Stimulated activated CD8-positive, alpha-beta memory T cell treated with anti-CD3 and anti-CD28 coated beads, Interleukin-4, amount 100 ng/mL, for 4 hours (primary cell): ENCODE results near the gene MON1A.

ENCODE experiments used
- DNase-seq, 2 donors: peaks; one replicate each; pipeline ENCODE4 v3.0.0-alpha.2; 2020; ENCODE audit warnings: low read depth in 2 of 2, low spot score in 1 of 2

The MON1A gene

DNA sequence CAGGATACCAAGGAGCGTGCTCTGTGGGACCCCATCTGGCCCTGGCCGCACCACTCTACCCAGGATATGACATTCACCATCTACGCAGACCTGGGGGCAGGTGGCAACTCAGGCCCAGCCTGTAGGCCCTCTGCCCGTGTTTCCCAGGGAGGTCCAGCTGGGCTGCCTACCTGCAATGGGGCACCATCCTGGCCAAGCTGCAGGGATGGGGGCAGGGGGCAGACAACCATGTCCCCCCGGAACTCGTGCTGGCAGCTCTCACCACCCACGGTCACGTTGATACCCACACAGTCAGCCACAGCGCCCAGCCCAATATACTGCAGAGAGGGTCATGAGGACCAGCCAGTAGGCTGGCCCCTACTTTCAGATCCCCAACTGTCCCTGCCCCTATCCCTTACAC, 33.8 kb downstream of the MON1A start:
- DNase-seq, result no peak

DNA sequence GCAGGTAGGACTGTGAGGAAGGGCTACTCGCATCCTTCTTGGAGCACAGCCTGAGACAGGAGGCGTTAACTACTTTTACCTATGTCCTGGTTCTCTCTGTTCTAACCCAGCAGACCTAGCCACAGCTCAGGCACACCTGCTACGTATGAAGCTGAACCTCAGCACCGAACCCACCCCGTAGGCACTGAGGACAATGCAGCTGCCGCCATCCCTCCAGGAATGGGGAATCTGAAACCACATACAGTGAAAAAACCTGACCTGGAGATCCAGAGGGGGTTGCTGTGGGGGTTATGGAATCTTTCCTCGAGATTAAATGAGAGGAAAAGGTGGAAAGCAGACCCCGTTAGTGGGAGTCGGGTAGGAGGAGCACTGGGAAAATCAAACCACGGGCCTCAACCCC, 40.3 kb downstream of the MON1A start:
- no peak for DNase-seq

DNA sequence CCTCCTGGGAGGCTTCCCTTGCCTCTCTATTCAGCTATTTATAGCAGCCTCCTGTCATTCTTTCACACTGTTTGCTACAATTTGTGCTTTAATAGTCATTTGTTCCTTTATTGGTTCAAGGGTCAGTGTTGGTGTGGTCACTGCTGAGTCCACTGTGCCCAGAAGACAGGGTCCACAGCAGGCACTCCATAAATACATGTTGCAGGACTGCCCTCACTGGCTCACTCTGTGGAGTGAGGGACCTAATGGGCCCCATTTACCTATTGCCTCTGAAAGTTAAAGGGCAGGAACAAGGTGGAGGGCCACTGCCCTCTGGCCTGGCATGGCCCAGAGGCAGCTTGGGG, 42.7 kb downstream of the MON1A start:
- no peak for DNase-seq

DNA sequence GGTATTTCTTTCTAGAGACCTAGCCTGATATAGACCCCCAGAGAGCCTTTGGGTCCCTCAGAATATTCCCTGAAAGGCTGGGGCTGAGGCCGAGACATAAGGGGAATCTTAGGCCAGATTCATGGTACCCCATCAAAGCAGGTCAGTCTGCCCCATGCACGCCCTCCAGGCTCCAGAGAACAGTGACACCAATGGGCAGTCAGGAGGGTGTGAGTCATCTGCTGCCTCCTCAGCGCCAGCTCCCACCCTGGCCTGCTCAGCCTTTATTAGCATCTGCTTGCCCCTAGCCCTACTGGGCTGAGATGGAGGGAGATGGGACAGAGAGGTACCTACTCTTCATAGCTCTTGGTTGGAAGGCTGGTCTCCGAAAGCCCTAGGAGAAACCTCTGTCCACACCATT, 45.6 kb downstream of the MON1A start:
- DNase-seq, result no peak

DNA sequence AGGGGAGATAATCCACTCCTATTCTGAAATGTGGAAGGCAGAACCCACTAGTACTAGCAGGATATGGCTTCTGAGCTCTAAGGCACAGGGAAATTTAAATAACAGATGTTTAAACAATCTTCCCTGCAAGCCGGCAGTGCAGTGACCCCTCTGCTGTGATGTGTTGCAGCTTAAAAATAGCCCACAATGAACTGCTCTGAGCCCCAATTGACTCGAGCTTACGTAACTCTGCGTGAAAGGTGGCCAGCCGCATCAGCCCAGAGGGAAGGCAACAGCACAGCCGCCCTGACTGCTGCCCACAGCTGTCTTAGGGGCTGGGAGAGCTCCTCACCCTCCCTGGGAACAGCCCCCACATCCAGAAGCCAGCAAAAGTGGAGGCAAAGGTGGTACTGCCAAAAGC, 47.4 kb downstream of the MON1A start:
- no peak for DNase-seq

DNA sequence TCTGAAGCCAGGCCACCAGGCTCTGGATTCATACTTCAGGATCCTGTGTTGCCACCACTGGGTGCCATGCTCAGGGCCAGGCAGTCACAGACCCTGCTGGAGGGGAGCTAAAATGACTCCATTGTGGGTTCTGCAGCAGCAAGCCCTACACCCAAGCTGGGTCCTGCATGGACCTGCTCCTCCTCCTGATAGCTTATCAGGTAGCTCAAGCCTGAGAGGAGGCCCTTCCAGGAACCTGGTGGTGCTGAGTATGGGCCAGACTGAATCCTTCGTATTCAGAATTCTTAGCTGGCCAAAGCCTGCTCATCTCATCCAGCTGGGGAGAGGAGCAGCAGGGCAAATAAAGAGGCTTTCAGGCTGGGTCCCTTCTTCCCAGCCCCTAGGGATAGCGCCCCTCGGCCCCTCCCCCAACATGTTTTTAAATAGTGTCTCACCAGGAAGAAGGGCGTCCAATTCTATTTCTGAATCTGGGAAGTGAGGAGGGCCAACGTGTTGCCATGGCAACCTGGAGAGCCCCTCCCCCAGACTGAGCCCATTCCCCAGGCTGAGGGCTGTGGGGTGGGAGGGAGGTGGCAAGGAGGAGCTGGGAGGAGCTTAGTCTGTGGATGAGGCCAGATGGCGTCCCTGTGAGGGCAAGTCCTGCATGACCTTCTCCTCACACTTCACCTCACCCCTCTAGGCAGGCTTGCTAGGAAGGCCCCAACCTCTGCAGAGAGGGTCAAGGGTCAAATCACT, 48.9 kb downstream of the MON1A start:
- no peak for DNase-seq

DNA sequence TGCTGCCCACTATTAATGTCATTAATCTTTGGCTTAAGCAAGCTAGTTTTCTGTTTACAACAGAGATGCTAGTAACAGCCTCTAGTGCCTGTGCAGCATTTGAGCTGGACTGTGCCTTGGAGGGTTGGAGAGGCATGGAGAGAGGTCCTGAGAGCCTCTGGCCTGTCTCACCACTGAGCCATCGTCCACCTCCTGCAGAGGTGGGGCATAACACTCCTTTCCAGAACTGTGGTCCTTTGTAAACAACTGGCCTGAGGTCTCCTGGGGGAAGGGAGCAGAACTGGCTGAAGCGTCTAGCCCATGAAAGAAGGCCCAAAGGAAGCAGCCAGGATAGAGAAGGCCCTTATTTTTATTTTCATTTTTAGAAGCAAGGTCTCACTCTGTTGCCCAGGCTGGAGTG, 49.9 kb downstream of the MON1A start:
- DNase-seq, result no peak

DNA sequence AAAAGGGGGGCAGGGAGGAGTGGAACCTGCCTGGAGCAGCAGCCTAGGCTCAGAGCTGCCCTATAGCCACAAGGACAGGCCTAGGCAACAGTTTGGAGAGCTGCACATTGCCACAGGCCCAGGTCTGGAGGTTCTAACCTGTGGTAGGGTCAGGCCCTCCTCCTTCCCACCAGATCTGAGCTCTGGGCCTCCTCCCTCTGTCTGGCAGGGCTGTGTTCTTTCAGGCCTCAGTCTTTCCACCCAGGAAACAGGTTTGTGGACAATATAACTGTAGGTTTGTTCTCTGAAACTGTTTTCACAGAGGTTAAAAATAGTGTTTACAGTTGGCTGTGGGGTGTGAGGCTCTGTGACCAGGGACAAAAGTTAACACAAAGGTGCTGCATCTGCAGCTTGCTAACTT, 50.9 kb downstream of the MON1A start:
- no peak for DNase-seq

DNA sequence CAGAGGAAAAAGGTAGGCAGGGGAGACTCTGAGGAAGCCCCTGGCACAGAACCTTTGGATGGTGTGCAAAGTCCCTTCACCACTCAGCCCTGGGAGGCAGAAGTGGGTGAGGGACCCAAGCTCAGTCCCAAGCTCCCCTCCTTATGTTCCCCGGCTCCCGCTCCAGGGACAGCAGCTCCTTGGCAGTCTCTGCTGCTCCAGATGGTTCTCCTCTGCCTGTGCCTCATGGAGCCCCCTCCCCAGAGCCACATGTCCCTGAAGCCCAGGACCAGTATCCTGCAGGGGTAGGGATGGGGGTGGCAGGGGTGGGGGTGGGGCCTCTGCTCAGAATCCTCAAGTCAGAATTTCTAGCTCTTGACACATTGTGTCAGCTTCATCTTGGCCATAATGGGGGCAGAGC, 51.9 kb downstream of the MON1A start:
- DNase-seq, result no peak

DNA sequence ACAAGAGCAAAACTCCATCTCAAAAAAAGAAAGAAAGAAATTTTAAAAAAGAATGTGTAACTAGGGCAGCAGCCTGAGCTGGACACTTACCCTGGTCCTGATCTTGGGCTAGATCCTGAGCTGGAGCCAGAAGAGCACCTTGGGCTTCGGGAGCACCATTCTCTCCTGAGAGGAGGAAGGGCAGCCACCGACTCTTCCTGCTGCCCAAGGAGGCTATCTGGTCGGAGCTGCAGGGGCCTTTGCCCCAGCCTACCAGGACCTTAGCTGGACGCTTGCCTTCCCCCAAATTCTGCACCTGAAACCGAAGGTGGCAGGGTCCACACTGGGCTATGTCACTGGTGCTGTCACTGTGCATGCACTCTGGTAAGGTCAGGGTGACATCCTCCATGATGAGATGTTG, 53.0 kb downstream of the MON1A start:
- no peak for DNase-seq

DNA sequence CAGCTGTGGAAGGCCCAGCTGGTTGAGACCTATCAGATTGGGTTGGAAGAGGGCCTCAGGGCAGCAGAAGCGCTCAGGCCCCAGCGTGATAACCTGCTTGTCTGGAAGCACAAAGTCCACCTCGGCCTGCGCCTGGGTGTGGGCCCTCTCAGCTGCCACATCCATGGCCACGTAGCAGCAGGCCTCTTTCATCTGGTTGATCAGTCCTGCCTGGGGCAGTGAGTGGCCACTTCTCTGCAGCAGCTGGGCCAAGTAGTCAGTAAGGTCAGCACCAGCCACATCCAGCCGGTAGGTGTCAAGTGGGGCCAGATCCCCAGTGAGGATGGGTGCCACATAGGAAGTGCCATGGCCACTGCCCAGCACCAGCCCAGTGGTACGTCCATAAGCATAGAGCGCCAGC, 56.0 kb downstream of the MON1A start:
- no peak for DNase-seq

DNA sequence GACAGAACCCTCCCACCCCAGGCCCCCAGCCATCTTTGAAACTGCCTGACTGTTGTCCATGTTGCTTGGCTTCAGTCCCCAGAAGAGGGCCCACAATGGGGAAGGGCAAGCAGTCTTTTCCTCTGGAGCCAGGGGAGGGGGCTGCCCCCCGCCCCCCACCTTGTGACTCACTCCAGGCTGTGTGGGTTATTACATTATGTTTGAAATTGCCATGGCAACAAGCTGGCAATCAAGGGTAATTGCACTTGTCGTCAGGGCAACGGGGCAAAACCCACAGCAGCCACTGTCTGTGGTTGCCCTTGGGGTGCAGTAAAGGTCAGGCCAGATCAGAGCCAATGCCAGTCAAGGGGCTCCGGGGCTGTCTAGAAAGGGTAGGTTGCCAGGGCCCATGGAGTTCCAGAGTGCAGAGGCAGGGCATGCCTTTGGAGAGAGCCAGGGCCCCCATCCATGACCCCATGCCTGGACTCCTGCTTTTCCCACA, 56.8 kb downstream of the MON1A start:
- no peak for DNase-seq

DNA sequence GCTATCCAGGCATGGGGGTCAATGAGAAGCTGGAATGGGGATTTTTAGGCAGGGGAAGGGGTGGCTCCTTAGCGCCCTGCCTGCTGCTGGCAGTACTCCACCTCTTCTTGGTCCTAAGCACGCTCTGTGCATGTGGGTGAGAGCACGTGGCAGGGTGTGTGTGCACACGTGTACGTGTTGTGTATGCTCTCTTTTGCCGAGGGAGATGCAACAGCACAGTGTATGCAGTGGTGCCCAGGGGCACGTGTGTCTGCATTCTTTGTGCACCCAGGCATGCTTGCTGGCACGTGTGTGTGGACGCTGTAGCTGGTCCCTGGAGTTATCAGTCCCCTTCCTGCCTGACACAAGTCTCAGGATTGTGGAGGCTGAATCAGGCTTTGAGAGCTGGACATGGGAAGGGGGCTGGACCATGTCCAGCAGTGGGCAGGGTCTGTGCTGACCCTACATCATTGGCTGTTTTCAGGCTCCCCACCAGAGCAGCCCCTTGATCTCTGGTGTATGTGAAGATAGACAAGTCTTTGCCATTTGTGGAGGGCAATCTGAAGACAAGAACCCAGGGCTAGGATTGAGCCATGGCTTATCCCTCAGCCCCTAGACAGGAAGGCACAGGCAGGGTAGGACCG, 58.0 kb downstream of the MON1A start:
- DNase-seq, result no peak

DNA sequence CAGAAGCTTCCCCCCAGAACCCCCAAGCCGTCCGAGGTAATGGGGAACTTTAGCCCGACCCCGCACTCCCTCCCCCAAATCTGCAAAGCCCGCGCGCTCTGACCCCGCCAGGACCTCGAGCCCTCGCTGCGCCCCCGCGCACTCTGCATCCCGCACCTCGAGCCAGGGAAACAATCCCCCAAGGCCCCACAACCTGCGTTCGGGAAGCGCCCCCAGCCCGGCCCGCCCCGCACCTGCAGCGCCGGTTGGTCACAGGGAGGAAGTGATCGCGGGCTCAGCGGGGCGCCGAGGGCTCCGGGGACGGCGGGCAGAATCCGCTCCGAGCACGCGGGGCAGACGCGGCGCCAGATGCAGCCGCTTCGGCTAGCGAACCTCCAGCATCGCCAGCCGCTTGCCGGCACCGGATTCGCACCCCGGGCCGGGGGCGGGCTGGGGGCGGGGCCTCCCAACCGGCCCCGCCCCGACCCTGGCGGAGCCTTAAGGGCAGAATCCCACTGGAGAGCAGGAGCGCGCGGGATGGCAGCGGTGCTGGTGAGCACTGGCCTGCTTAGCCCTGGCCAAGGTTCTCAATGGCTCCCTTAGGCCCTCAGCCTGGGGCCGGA, 60.0 kb downstream of the MON1A start, which contains the start of gene CAMKV:
TSS of gene CAMKV (minus strand) at position 382 of the 602 bp plus-strand sequence. CDS start 7,518 bp downstream, outside the sequence.
- no peak for DNase-seq

DNA sequence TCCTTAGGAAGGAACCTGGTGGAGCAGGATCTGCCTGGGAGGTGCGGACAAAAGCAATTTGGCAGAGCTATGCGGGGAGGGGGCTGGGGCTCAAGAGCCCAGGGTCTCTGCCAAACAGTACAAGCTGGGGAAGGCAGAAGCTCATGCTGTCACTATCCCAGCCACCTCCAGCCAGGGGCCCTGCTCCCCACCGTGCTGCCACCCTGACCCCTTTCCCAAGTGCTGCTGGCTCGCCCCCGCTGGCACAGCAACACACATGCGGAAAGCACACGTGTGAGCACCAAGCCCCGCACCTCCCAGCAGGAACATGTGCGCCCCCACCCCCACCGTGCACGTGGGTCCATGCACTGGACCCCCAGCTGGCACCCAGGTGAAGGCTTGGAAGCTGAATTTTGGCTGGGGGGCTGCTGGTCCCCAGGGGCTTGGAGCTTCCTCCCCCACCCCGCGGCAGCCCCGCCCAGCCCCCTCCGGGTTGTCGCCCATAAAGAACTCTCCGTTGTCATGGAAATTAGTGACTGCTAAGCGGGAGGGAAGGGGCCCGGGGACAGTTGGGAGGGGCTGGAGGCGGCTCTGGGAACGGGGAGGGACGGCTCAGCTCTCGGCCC, 60.6 kb downstream of the MON1A start:
- DNase-seq, result no peak

DNA sequence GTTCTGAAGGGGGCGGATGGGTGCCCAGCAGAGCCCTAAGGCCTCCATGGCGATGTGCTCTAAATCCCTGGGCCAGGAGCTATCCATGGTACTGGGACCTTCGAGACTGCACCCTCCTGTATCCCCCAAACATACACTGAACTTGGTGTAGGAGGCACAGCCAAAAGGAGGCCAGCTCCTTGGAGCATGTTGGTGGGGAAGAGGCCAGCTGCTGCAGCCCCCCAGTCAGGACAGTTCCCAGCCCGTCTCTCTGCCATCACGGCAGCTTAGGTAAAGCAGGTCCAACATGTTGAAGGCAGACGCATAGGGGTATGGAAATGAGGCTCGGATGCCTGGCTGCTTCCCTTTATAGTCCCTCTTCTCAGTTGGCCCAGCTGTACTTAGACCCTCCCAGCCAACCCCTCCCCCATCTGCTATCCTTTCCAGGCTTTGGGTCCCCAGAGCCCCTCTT, 61.7 kb downstream of the MON1A start:
- no peak for DNase-seq

DNA sequence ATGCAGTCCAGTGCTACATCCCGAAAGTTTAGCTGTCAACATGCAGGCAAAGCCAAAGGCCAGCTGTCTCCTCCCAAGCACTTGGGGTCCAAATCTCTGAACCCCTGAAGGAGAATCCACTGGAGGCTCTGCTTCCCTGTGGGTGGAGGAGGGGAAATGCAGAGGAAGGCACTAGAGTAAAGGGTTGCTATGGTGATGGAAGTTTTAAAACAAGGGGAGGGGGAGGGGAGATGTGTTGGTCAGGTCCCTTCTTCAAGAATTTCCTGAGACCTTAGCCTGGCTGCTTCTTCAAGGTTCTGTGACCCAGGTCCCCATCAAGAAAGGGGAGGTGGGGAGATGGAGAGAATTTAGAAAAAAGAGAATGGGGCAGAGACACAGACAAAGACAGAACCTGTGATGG, 62.2 kb downstream of the MON1A start:
- DNase-seq, result no peak

DNA sequence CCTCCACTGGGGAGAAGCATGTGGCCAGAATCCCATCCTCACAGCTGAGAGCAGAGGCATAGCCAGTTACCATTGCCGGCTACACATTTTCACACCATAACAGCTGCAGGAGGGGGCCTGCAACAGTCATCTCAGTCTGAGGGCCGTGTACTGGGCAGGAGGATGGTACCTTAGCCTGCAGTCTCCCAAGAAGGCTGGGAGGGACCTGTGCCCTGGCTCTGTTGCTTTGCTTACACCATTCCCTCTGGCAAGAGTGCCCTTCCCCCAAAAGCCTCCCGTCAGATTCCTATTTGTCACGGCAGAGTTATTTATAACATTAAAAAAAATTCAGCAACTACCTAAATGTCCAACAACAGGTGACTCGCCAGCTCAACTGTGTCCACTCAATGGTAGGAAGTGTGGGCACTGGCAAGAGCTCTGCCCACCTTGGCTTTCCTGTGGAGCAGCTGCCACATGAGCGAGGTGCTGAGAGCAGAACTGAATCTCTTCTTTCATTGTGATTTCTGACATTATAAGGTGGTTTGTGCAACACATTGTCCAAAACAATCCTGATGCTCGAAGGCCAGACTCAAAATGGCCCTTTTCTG, 64.3 kb downstream of the MON1A start:
- DNase-seq, result no peak

DNA sequence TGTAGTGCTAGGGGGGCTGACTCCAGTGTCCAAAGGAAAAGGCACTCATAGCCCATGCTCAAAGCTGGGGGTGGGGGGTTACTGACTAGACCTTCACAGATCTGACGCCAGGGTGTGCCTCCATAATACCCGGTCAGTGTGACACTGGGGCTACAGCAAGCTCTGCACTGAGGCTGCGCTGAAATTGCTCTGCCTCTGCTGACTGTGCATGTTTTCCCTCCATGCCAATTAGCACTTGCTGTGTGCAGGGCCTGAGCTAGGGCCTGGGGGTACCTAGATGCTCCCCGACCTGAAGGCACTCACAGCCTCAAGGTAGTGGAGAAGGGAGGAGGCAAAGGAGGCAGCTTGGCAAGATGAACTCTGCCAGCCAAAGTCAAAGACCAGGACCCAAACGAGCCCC, 65.1 kb downstream of the MON1A start:
- no peak for DNase-seq

DNA sequence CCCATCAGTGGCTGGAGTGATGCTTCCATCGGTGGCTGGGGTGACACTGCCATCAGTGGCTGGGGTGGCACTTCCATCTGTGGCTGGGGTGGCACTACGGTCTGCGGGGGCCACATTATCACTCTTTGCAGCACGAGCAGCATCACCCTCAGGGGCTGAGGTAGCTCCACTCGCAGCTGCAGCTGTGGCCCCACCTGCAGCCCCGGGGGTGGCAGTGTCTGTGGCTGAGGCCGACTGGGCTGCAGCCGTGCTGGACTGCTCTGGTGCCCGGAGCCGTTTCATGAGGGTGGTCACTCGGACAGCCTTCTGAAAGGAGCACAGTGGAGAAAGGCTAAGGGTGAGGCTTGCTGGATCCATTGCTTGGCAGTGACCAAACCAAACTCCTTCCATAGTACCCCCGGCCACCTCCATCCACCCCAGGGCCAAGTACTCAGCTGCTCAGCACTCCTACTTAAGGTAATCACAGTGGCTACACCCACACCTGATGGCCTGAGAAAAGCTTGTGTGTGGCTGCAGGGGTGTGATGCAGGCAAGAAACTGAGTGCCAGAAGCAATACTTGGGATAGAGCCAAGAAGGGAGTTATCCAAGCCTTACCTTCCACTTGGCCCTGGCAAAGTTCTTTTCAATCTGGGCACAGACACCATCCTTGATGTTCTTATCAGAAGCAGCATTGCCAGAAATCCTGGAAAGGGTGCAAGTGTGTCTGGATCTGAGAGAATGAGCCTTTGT, 69.9 kb downstream of the MON1A start:
- no peak for DNase-seq
